ENCODE data around the gene HRCT1.
"Not testable (repeated sequence)": the region's sequence is repeated elsewhere in the genome, so short reads cannot be mapped to it uniquely, and the experiment has no call there.

The HRCT1 gene

DNA sequence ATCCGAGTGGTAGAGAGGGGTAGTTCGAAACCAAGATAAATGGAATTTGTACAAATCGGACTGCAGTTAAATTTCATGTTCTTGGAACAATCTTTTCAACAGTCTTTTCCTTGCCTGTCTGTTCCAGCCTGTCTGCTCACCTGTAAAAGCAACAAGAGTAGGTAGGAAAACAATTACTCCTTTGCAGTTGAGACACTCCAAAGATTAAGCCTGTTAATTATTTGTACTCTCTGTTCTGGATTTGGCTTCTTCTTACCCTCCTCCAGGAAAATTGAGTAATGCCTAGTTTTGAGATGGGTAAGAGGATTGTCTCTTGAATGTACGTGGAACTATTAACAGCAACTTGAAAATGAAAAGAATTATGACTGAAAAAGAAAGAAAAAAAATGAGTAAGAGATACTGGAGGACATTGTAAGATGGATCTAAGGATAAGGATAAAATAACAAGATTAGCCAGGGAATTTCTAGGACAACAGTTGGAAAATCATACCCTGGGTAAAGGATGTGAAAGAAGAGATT is 27.6 kb downstream of the HRCT1 start:
- DNase-seq (ENCODE audit: low read depth) = no peak
- no peak overlapping the region for H3K4me3 ChIP-seq (ENCODE audit: low read depth, low read length)
- TF ChIP-seq, protein P1, sequence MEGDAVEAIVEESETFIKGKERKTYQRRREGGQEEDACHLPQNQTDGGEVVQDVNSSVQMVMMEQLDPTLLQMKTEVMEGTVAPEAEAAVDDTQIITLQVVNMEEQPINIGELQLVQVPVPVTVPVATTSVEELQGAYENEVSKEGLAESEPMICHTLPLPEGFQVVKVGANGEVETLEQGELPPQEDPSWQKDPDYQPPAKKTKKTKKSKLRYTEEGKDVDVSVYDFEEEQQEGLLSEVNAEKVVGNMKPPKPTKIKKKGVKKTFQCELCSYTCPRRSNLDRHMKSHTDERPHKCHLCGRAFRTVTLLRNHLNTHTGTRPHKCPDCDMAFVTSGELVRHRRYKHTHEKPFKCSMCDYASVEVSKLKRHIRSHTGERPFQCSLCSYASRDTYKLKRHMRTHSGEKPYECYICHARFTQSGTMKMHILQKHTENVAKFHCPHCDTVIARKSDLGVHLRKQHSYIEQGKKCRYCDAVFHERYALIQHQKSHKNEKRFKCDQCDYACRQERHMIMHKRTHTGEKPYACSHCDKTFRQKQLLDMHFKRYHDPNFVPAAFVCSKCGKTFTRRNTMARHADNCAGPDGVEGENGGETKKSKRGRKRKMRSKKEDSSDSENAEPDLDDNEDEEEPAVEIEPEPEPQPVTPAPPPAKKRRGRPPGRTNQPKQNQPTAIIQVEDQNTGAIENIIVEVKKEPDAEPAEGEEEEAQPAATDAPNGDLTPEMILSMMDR (IDR thresholded peaks at IDR 0.05; ENCODE audit: insufficient read depth, low read depth, low read length, missing control alignments) = no peak

DNA sequence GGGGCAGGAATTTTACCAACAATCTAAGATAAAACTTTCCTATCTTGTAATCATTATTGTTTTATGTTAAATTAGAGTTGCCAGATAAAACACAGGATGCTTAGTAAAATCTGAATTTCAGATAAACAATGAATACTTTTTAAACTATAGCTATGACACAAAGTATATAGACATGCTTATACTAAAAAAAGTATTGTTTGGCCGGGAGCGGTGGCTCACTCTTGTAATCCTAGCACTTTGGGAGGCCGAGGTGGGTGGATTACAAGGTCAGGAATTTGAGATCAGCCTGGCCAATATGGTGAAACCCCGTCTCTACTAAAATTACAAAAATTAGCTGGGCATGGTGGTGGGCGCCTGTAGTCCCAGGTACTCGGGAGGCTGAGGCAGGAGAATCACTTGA is 28.1 kb downstream of the HRCT1 start:
- not testable (repeated sequence) for H3K4me3 ChIP-seq (ENCODE audit: low read depth, low read length); DNase-seq (ENCODE audit: low read depth)

- no peak for DNase-seq (ENCODE audit: low read depth)
- TF ChIP-seq, protein P1 (IDR thresholded peaks at IDR 0.05; ENCODE audit: insufficient read depth, low read depth, low read length, missing control alignments) = no peak
- no peak overlapping the region for H3K4me3 ChIP-seq (ENCODE audit: low read depth, low read length)
These were observed 29.3 kb downstream of the HRCT1 start for GRCh38 chr9:35935261-35935660.

DNA sequence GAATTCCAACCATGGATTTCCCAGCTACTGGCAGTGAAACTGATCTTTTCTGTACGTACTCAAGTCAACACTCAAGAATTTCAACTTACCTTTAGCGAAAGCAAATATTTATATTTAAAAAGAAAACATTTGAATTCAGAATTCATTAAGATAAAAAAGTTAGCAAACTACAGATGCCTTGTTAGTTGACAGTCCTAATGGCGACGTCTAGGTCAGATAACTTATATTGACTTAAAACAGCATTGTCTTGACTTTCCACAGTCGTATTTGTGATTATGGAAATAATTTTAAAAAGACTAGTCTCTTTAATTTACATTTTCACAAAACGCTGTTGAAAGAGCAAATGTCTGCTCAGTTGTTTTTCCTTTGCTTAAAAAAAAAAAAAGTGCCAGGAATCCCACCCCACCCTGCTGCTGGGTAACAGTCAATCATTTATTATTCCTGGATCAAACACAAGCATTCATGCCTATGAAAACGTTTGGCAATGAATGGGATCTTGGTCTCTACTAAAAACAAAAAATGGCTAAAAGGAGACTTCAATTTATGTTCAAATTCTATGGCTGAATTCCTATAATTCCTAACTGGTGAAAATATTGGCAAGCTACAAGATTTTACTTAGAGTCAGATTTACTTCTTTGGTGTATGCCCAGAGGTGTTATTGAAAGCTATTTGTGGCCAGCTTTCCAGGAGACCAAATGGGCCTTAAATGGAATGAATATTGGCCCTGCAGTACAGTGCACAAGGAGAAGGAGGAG is 29.9 kb downstream of the HRCT1 start:
- no peak for DNase-seq (ENCODE audit: low read depth)
- TF ChIP-seq, protein P1 (IDR thresholded peaks at IDR 0.05; ENCODE audit: insufficient read depth, low read depth, low read length, missing control alignments) = no peak
- H3K4me3 ChIP-seq (ENCODE audit: low read depth, low read length) = no peak overlapping the region

DNA sequence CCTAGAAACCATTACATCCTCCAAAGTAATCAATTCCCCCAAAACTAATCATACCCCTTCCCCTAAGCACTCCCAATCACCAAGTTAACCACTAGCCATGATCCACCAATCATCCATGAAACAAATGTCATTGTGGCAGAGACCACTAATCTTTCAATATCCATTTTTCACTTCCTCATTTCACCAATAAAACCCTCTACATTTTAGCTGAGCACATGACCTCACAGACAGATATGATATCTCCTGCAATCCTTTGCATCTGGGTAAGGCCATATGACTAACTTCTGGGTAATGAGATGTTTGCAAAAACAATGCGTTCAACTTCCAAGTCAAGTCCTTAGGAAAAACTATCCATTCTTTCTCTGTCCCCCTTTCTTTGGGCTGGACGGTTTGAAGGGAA is 31.2 kb downstream of the HRCT1 start:
- H3K4me3 ChIP-seq (ENCODE audit: low read depth, low read length) = no peak overlapping the region
- TF ChIP-seq, protein P1 (IDR thresholded peaks at IDR 0.05; ENCODE audit: insufficient read depth, low read depth, low read length, missing control alignments) = no peak
- no peak for DNase-seq (ENCODE audit: low read depth)

DNA sequence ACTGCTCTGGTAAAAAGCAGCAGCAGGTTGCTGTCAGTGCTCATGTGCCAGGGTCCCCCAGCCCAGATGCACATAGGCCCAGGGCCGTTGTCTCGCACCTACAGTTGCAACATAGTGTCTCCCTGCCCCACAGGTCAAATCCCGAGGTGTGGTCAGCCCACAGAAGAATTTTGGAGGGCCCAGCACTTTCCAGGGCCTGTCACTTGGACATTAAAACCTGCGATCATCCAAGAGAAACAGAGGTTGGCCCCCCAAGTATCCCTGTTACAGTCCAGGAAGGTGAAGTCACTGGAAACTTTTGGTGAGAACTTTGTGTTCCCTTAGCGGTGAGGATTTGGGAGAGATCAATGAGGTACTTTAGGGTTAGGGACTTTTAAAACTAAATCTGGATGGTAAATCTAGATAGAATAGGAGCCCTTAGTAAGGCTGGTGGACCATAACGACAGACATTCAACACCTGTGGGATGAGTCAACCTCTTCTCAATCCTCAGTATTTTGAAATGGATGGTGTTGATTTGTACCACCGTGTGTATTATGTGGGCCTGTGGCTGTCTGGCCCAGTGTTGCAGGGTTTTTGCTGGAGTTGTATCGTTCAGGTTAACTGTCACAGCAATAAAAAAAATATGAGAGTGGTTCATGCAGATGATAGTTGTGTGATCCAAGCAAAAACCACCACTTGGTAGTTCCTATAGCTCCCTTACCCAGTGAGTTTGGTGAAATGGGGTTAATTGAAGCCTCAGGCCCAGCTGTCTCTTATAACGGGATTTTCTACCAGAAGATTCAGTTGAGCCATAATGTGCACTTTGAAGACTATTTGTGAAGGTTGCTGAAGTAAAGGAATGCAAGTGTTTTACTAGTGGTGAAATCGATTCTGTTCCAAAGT is 32.7 kb downstream of the HRCT1 start:
- DNase-seq (ENCODE audit: low read depth) = no peak
- TF ChIP-seq, protein P1 (IDR thresholded peaks at IDR 0.05; ENCODE audit: insufficient read depth, low read depth, low read length, missing control alignments) = no peak
- no peak overlapping the region for H3K4me3 ChIP-seq (ENCODE audit: low read depth, low read length)

GRCh38 chr9:35939679-35940250 is 33.8 kb downstream of the HRCT1 start:
- DNase-seq (ENCODE audit: low read depth) = no peak
- no peak overlapping the region for H3K4me3 ChIP-seq (ENCODE audit: low read depth, low read length)

More at GRCh38 chr9:35939679-35940250, 33.8 kb downstream of the HRCT1 start:
- TF ChIP-seq, protein P1 (IDR thresholded peaks at IDR 0.05; ENCODE audit: insufficient read depth, low read depth, low read length, missing control alignments) = no peak
